G401 (cell line): ENCODE results near the gene USB1. TPM values are rescaled to one million over a fixed set of nuclear protein-coding genes. Genes with fewer than 3 reads are reported as not detected.

Experiments used
- DNase-seq: peaks from one replicate; pipeline ENCODE4 v3.0.0-alpha.2; 2015; ENCODE audit warnings: low spot score
- in situ Hi-C: cut with HindIII; loops from 2 replicates; pipeline ENCODE4 v1.10.0; 2016; ENCODE audit warnings: low sequenced_read_pairs, mixed read lengths
- total RNA-seq: library from RNA; depleted of rRNA; stranded (reverse); fragments of >200 nt; shearing (Covaris generic); gene quantifications from 2 replicates; pipeline ENCODE4 v1.2.3, GENCODE V29; 2014

The USB1 gene
- total RNA-seq, 1 experiment from 2014 or later, result 27.1 TPM

DNA sequence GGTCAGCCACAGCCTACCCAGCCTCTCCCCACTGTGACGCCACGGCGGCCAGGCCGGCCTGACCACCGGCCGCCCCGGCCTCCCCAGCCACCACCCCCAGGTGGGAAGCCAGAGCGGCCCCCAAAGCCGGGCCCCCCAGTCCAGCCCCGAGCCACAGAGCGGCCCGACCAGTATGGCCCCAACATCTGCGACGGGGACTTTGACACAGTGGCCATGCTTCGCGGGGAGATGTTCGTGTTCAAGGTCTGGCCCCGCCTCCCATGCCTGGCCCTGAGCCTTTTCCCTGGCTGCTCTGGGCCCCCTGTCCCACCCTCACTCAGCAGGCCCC lies 40.4 kb downstream of the USB1 start:
- DNase-seq, result no peak
- in situ Hi-C loops, result no loop called here

DNA sequence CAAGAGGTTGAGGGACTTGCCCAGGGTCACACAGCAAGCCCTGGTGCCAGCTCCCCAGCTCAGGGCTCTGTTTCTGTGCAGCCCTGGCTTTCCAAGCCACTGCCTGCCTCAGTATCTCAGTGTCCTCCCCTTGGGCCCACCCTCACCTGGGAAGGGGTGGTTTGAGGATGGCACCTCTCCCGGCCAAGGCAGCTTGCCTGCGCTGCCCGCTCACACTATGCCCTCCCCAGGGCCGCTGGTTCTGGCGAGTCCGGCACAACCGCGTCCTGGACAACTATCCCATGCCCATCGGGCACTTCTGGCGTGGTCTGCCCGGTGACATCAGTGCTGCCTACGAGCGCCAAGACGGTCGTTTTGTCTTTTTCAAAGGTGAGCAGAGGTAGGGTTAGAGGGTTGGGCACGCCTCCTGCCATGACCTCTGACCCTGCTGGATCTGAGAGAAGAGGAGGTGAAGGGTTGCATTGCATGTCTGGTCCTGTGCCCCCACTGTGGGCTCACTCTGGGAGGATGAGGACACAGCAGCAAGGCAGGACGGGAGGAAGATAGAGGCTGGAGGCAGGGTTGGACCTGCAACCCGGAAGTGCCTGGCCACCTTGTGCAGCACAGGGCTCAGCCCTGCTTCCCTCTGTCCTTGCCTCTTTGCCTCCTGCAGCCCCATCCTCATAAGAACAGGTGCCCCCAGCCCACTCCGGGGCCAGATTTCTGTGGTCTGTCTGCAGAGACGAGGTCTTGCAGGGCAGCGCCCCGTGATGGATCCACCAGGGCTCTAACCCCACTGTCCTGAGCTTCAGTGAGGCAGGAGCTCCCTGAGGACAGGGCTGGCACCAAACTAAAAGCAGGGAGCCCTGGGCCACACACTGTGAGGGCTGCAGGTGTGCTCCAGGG lies 41.0 kb downstream of the USB1 start:
- DNase-seq, result no peak
- in situ Hi-C loops, result no loop called here

DNA sequence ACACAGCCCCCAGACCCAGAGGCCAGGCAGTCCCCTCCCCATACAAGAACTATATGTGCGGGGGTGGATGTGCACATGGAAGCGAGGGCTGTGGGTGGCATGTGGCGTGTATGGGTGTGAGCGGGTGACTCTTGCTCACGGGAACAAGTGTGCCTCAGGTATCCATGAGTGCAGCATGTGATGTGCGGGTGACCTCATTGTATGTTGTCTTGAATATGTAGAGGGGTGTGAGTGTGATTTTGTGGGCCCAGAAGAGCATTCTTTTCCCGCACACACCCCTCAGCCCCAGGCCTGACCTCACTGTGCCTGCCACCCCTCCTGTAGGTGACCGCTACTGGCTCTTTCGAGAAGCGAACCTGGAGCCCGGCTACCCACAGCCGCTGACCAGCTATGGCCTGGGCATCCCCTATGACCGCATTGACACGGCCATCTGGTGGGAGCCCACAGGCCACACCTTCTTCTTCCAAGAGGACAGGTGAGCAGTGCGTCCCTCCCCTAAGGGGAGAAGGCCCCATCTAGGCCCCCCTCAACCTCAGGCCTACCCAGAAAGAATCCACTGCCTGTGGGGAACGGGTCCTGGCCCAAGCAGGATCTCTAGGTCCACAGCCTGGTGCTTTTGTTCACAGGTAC lies 41.8 kb downstream of the USB1 start:
- in situ Hi-C loops, result no loop called here
- no peak for DNase-seq

DNA sequence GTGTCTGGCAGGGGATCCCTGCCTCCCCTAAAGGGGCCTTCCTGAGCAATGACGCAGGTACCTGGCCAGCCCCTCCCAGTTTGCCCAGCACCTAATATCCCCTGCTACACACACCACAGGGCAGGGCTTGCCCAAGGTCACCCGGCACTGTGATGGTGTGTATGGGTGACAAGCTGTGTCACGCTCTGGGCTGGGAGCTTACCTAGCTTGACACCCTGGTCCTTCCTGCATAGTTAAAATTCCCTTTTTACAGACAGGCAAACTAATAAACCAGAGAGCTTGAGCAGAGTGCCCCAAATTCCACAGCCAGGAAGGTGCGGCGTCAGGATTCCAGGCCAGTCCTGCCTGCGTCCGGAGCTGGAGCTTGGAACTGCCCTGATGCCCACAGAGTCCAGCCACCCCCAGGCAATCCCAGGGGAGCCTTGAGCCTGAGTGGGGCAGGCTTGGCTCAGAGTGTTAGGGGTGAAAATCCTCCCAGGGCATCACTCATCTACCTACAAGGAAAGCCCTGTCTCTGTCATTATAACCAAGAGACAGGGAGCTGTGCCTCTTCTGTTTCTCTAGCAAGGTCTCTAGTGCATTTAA lies 42.5 kb downstream of the USB1 start:
- in situ Hi-C loops, result no loop called here
- no peak for DNase-seq

DNA sequence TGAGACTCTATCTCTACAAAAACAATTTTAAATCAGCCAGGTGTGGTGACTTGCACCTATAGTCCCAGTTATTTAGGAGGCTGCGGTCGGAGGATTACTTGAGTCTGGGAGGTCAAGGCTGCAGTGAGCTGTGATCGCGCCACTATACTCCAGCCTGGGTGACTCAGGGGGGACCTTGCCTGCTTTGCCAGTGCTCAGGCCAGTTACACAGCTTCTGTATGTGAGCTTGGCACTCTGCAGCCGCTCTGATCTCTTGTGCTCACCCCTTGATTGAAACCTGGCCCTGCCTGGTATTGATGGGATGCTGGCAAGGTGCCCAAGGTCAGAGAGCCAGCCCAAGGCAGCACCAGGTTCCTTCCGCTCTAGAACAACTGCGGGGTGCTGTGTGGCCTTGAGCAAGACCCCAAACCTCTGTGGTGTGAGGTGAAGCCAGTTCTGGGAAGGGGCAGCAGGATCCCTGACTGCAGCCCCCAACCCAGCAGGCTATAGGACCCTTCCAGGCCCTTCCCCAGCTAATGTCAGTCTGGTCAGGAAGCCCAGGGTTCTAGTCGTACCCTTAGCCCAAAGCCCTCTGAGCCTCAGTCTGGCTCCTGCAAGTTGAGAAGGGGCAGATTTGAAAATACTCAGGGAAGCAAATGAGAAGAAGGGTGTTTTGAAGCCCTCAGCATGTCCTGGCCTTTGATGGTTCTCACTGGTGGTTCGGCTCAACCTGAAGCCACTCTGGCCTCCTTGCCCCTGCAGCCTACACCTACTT lies 43.2 kb downstream of the USB1 start:
- DNase-seq, result no peak
- in situ Hi-C loops, result no loop called here

DNA sequence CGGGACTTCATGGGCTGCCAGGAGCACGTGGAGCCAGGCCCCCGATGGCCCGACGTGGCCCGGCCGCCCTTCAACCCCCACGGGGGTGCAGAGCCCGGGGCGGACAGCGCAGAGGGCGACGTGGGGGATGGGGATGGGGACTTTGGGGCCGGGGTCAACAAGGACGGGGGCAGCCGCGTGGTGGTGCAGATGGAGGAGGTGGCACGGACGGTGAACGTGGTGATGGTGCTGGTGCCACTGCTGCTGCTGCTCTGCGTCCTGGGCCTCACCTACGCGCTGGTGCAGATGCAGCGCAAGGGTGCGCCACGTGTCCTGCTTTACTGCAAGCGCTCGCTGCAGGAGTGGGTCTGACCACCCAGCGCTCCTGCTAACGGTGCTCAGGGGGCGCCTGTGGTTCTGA lies 43.9 kb downstream of the USB1 start:
- no peak for DNase-seq
- in situ Hi-C loops, result no loop called here

DNA sequence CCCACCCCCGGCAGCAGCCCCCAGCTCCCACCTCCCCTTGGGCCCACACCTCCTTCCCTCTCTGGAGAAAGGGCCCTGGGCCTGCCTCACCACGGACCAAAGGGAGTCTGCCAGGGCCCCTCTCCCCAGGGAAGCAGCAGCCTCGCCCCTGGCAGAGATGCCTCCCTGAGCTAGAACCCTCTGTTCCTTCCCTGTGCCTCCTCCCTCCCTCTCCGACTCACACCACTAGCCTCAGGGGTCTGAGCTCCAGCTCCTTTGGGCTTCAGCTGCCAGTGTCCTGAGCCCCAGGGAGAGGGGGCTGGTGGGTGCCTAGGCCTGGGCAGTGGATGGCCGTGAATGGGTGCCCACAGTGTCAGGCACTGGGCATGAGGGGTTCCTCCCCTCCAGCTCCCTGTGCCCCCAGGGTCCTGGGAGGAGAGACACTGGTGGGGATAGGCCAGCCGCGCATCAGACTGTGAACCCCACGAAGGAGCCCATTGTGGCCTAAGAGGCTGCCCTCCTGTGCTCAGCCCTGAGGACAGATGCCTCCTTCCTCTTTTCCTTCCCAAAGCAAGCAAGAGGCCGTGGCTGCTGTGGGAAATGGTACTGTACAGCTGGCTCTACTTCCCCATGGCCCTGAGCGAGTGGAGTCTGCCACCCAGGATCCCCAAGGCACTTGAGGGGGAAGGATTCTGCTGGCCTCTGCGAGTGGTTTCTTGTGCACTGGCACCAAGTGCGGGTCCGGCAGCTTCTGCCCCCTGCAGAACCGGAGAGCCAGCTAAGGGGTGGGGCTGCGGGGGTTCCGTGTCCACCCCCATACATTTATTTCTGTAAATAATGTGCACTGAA lies 45.1 kb downstream of the USB1 start:
- DNase-seq, result no peak
- in situ Hi-C loops, result no loop called here

DNA sequence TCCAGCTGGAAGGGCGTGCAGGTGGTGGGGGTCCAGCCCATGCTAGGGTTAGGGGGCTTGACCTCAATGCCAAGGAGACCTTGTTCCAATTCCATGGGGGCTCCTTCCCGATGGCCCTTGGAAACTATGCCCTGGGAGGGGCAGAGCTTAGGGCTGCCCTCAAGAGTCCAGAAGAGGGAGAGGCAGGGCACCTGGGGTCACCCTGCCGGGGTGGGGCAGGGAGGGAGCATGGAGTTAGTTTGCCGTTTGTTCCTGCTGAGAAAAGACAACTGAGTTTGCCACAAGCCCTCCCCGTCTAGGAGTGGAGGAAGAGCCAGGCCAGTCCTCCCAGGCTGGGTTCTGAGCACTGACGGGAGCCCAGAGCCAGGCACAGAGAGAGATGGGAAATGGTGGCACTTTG lies 45.7 kb downstream of the USB1 start:
- DNase-seq, result no peak
- in situ Hi-C loops, result no loop called here

DNA sequence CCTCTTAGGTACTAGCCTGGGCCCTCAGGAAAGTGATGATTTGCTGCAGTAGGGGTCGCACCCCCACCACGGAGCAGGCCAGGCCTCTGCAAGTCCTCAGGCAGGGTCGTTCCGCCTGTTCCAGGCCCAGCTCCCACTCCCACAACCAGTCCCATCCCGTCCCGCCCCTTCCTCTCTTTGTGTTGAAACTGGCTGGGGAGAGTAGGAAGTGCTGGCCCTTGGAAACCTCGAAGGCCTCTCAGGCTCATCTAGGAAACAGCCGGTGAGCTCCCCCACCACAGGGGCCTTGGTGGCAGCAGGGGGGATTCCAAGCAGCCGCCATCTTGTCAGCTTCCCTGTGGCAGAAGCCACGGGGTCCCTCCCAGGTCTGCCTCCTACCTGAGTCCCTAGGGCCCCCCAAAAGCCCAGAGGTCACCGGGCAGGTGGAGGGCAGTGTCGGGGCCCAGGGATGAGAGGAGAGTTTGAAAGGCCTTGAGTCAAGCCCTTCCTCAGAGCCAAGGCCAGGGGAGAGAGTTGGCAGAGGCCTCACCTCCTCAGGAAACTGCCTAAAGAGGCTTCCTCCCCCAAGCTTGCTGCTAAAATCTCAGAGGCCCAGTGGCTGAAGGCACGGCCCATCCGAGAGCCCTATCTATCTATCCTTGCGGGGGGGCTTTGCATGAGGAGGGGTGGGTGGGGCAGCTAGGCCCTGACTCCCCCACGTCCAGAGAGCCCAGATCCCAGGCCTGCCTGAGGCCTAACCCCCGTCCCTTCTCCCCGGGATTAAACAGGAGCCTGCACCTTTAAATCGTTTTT lies 46.5 kb downstream of the USB1 start:
- in situ Hi-C loops, result no loop called here
- no peak for DNase-seq

DNA sequence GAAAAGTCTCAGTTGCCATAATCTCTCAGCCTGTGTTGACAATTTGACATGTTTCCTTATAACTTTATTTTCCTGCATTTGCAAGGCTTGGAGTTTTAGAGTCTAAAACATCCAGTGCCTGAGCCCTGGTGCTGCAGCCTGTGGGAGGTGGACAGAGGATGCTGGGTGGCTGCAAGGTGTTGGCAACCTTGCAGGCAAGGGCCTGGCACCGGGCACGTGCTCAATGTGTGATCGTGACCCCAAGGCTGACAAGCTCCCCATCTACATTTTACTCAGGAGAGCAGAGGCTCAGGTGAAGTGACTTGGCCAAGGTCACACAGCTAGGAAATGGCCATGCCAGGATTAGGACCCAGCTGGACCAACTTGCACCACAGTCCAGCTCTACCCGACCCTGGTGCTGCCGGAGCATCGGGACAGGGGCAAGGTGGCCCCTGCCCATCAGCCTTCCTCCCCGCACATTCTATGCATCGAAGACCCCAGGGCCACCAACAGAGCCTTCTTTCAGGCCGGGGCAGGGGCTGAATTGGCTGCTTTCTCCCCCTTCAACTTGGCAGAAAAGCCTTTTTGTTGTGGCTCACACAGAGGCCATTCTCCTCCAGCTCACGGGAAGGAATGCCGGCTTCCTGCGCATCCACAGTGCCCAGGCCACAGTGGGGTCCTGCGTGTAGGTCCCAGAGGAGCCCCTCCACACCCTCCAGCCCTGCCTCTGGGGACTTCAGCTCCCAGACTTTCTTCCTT lies 47.5 kb downstream of the USB1 start:
- in situ Hi-C loops, result no loop called here
- DNase-seq, result no peak

DNA sequence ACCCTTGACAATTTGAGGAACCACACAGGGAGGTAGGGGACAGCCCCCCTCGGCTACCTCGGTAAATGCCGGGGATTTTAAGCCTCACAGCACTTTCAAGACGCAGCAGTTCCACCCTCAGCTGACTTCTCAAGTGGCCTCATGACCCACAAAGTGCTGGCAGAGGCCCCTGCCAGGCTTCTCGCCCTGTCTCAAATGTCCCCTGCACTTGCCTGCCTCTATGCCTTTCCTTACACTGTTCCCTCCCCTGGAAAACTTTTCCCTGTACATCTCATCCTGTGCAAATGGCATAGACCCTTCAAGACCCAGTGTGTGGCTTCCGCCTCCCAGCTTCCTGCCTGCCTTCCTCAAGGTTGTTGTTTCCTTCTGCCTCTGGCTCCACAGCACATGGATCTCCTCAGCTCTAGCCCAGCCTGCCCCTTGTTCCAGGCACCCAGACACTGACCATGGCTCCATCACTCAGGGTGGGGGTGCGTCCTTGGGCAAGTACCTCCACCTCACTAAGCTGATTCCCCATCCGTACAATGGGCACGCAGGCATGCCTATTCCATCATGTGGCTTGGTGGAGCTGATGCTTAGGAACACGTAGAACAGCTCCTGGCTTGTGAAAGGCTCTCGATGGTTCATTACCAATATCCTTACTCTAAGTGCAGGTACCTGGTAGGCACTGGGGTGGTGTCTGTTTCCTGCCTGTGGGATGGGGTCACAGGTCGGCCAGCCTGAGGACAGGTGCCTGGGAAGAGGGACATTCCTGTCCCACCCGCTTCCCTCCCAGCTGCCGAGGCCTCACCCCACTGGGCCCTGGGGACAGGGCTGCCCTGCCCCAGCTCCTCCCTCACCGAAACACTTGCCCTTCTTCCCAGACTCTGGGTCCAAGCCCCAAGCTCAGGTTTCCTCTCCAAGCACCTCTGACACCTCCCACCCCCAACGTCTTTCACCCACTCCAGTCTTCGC lies 48.3 kb downstream of the USB1 start:
- no peak for DNase-seq
- in situ Hi-C loops, result no loop called here

DNA sequence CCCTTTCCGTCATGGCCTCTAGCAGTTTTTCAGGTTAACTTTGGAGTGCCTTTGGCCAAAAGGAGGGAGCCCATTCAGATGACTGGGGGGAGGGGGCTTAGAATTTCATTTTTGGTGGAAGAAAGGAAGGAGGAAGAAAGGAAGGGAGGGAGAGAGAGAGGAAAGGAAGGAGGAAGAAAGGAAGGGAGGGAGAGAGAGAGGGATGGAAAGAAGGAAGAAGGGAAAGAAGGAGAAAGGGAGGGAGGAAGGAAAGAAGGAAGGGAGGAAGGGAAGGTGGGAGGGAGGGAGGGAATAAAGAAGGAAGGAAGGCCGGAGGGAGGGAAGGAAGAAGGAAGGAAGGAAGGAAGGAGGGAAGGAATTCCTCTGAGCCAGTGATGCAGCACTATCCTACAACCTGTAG lies 50.1 kb downstream of the USB1 start:
- in situ Hi-C loops, result no loop called here
- no peak for DNase-seq

DNA sequence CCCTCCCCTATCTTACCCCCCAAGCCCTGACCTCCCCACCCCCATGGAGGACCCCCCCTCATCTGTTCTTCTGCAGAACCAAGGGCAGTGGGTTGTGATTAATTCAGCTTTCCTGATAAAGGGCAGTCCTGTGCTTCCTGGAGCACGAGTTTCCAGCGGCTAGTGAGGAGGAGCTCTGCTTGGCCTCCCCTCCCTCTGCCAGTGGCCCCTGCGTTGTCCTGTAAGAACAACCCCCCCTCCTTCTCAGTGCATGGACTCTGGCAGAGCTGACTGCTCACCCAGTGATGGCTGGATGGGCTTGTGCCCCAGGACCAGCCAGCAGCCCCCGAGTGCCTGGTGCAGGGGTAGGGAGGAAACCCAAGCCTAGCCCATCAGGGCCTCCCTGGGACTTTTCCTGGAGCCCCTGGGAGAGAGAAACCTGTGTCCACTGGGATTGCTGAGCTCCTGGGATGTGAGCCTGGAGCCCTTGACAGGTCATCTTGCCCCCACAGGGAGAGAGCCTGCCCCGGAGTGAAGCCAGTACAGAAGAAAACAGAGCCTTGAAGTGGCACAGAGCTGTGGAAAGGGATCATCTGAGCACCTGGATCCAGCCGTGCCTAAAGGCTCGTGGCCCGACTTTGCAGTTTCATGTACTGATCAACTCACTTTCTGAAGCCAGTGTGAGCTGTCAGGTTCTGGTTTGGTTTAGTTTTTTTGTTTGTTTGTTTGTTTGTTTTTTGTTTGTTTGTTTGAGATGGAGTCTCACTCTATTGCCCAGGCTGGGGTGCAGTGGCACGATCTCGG lies 50.8 kb downstream of the USB1 start:
- in situ Hi-C loops, result no loop called here
- no peak for DNase-seq

DNA sequence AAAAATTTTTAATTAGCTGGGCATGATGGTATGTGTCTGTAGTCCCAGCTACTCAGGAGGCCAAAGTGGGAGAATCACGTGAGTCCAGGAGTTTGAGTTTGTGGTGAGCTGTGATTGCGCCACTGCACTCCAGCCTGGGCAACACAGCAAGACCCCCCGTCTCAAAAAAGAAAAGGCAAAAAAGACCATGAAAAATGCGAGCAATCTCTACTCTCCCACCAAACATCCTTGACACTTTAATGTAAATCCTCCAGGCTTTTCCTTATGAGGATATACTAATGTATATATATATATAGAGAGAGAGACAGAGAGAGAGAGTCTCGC lies 52.4 kb downstream of the USB1 start:
- DNase-seq, result no peak
- in situ Hi-C loops, result no loop called here

DNA sequence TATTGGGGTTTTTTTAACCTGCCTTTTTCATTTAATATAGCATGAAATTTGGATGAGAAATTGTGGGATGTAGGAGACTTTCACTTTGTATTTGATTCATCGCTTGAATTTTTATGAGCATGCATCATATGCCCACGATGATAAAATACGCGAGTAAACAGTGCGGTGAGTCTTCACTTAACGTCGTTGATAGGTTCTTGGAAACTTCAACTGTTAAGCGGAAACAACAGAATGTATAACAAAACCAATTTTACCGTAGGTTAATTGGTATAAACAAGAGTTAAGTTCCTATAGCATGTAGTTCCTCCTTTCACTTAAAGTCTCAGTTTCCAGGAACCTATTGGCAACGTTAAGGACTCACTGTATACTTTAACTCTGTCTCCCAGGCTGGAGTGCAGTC lies 53.1 kb downstream of the USB1 start:
- no peak for DNase-seq
- in situ Hi-C loops, result no loop called here

DNA sequence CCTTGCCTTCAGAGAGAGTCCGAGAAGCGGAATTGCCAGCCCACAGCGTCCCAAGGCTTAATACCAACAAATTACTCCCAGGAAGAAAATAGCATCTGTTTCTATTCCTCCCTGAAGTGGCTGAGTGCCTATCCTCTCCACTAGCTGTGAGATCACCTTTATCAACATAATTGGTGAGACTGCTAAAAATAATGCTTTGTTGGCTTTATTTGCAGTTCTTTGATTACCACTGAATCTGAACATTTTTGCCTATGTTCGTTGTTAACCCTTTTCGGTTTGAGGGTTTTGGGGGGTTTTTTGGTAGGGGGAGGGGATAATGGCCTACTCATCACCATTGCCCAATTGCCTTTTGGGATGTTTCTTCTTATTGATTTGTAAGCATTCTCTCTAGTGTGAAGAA lies 55.4 kb downstream of the USB1 start:
- no peak for DNase-seq
- in situ Hi-C loops, result no loop called here
